Amygdala (tissue), 56 donors: Measurements from ENCODE around the gene KRTAP19-1.
A peak's percentile ranks its signal among the peaks of the same experiment; 100 is the strongest.

Experiments used
- DNase-seq, 56 donors: peaks; one replicate each; lab custom pipeline; 2025; lab: John Stamatoyannopoulos, UW

Gene KRTAP19-1

GRCh38 chr21:30434033-30434631 is 46.0 kb downstream of the KRTAP19-1 start:
- DNase-seq = peak in 2 of 56 donors; percentile 0 to 4

- DNase-seq = no peak
These were observed 50.0 kb downstream of the KRTAP19-1 start, which contains the start of gene KRTAP13-4 for GRCh38 chr21:30430170-30430655. Gene KRTAP13-4, plus strand, starts transcription at chr21:30430220. Its CDS starts 56 bp downstream, at chr21:30430276.
